ENCODE data around the gene HMGN4. TPM values are rescaled to one million over a fixed set of nuclear protein-coding genes. Genes with fewer than 3 reads are reported as not detected.

Gene HMGN4
- total RNA-seq, 1 donor: 62.2 TPM

GRCh38 chr6:26555505-26556262, 17.5 kb downstream of the HMGN4 start:
- DNase-seq (ENCODE audit: insufficient read length, low spot score, missing footprints): no peak
- TF ChIP-seq, protein P1, sequence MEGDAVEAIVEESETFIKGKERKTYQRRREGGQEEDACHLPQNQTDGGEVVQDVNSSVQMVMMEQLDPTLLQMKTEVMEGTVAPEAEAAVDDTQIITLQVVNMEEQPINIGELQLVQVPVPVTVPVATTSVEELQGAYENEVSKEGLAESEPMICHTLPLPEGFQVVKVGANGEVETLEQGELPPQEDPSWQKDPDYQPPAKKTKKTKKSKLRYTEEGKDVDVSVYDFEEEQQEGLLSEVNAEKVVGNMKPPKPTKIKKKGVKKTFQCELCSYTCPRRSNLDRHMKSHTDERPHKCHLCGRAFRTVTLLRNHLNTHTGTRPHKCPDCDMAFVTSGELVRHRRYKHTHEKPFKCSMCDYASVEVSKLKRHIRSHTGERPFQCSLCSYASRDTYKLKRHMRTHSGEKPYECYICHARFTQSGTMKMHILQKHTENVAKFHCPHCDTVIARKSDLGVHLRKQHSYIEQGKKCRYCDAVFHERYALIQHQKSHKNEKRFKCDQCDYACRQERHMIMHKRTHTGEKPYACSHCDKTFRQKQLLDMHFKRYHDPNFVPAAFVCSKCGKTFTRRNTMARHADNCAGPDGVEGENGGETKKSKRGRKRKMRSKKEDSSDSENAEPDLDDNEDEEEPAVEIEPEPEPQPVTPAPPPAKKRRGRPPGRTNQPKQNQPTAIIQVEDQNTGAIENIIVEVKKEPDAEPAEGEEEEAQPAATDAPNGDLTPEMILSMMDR (IDR thresholded peaks at IDR 0.05; ENCODE audit: extremely low read depth, low read depth, low read length): no peak
- no peaks in the 10 kb centered on the region for H3K27me3 ChIP-seq (ENCODE audit: insufficient read depth, low read length)
- H3K4me2 ChIP-seq (ENCODE audit: insufficient read depth, low read length): peak overlapping the region; percentile 93
- no peak overlapping the region for H2AFZ ChIP-seq (ENCODE audit: low read length)
- H3K27ac ChIP-seq (ENCODE audit: low read depth, low read length): no peak overlapping the region
- H3K36me3 ChIP-seq (ENCODE audit: insufficient read depth, low read length): no peaks in the 10 kb centered on the region
- peak overlapping the region; percentile 73 for H3K4me3 ChIP-seq (ENCODE audit: insufficient read depth, low read length)
- H3K4me1 ChIP-seq (ENCODE audit: insufficient read depth, low read length): peaks cover 18% of the 10 kb centered on the region
- no peaks in the 10 kb centered on the region for H3K9me3 ChIP-seq (ENCODE audit: low read depth, low read length)
- H3K79me2 ChIP-seq (ENCODE audit: insufficient read depth, low read length): no peaks in the 10 kb centered on the region
- no peaks in the 10 kb centered on the region for H4K20me1 ChIP-seq (ENCODE audit: insufficient read depth, low read length)

DNA sequence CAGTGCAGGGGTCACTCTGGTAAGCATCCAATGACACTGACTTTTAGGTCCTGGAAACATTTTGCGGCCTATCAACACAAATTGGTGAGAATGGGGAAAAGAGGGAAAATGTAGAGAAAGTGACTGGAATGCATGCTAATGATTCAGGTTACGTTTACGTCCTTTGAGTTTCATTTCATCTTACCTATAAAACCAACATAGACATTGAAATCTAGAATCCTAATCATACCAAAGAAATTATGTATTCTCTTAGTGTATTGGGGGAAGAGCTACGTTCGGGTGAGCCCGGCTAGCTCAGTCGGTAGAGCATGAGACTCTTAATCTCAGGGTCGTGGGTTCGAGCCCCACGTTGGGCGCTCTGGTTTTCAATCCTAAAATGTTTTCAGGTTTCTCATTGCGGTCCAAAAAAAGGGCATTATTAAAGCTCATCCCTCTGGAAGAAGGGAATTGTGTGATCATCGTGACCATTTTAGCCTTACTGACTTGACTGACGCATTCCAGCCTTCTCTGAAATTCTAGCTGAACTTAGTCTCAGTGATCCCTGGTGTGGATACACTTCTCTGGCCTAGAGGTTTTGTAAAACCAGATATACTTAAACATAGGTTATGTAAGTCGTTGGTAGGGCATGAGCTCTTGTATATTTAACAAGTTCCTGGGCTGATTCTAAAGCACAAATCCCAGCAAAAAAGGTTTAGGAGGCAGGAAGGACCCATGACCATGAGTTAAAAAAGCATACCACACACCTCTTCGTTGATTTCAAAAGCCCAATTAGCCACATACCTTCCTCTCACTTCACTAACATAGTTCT, 18.3 kb downstream of the HMGN4 start:
- TF ChIP-seq, protein P1 (IDR thresholded peaks at IDR 0.05; ENCODE audit: extremely low read depth, low read depth, low read length): no peak
- peaks cover 18% of the 10 kb centered on the region for H3K4me1 ChIP-seq (ENCODE audit: insufficient read depth, low read length)
- no peak overlapping the region for H2AFZ ChIP-seq (ENCODE audit: low read length)
- peak overlapping the region; percentile 29 for H3K27ac ChIP-seq (ENCODE audit: low read depth, low read length)
- H4K20me1 ChIP-seq (ENCODE audit: insufficient read depth, low read length): no peaks in the 10 kb centered on the region
- no peaks in the 10 kb centered on the region for H3K36me3 ChIP-seq (ENCODE audit: insufficient read depth, low read length)
- H3K79me2 ChIP-seq (ENCODE audit: insufficient read depth, low read length): no peaks in the 10 kb centered on the region
- DNase-seq (ENCODE audit: insufficient read length, low spot score, missing footprints): peak; percentile 95
- H3K9me3 ChIP-seq (ENCODE audit: low read depth, low read length): no peaks in the 10 kb centered on the region
- H3K27me3 ChIP-seq (ENCODE audit: insufficient read depth, low read length): no peaks in the 10 kb centered on the region
- peak overlapping the region; percentile 93 for H3K4me2 ChIP-seq (ENCODE audit: insufficient read depth, low read length)
- peak overlapping the region; percentile 13 for H3K4me3 ChIP-seq (ENCODE audit: insufficient read depth, low read length)

GRCh38 chr6:26561533-26562466, 23.6 kb downstream of the HMGN4 start:
- Histone ChIP-seq H3K4me3 (ENCODE audit: insufficient read depth, low read length) (no peak overlapping the region), H4K20me1 (ENCODE audit: insufficient read depth, low read length) (no peaks in the 10 kb centered on the region), H3K36me3 (ENCODE audit: insufficient read depth, low read length) (no peaks in the 10 kb centered on the region), H3K79me2 (ENCODE audit: insufficient read depth, low read length) (no peaks in the 10 kb centered on the region), H3K27ac (ENCODE audit: low read depth, low read length) (no peak overlapping the region), H3K4me2 (ENCODE audit: insufficient read depth, low read length) (no peak overlapping the region), H2AFZ (ENCODE audit: low read length) (no peak overlapping the region), H3K4me1 (ENCODE audit: insufficient read depth, low read length) (peaks cover 3% of the 10 kb centered on the region), H3K27me3 (ENCODE audit: insufficient read depth, low read length) (no peaks in the 10 kb centered on the region), H3K9me3 (ENCODE audit: low read depth, low read length) (no peaks in the 10 kb centered on the region)
- TF ChIP-seq, protein P1 (IDR thresholded peaks at IDR 0.05; ENCODE audit: extremely low read depth, low read depth, low read length): no peak
- DNase-seq (ENCODE audit: insufficient read length, low spot score, missing footprints): no peak

Data from osteoblast (primary cell).